ENCODE results near the gene LONP1.

DNA sequence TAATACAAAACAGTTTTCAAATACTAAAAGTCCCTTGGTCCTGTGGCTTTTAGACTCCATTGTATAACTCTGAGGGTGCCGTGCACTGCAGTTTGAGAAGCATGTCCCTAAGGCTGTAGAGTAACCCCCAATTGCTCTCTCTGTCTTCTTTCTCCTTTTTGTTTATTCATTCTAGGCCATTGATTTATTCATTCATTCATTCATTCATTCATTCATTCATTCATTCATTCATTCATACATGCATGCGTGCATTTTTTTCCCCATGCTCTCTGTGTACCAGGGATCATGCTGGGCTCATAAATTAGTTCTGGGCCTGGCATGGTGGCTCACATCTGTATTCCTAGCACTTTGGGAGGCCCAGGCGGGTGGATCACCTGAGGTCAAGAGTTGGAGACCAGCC is 45.3 kb upstream of the LONP1 start:
- TF ChIP-seq REST (IDR thresholded peaks at IDR 0.05; ENCODE audit: low read depth) (no peak), TCF7L2 (IDR thresholded peaks at IDR 0.05; ENCODE audit: borderline replicate concordance, extremely low read depth, insufficient read depth, insufficient read length) (no peak), ATF3 (IDR thresholded peaks at IDR 0.05) (no peak), POLR2AphosphoS5 (IDR thresholded peaks at IDR 0.05; ENCODE audit: low read depth, low read length) (no peak)
- TF ChIP-seq, protein P1, sequence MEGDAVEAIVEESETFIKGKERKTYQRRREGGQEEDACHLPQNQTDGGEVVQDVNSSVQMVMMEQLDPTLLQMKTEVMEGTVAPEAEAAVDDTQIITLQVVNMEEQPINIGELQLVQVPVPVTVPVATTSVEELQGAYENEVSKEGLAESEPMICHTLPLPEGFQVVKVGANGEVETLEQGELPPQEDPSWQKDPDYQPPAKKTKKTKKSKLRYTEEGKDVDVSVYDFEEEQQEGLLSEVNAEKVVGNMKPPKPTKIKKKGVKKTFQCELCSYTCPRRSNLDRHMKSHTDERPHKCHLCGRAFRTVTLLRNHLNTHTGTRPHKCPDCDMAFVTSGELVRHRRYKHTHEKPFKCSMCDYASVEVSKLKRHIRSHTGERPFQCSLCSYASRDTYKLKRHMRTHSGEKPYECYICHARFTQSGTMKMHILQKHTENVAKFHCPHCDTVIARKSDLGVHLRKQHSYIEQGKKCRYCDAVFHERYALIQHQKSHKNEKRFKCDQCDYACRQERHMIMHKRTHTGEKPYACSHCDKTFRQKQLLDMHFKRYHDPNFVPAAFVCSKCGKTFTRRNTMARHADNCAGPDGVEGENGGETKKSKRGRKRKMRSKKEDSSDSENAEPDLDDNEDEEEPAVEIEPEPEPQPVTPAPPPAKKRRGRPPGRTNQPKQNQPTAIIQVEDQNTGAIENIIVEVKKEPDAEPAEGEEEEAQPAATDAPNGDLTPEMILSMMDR (IDR thresholded peaks at IDR 0.05 in 2 of 3, conservative IDR thresholded peaks at IDR 0.05 in 1 of 3; ENCODE audit: borderline replicate concordance in 1 of 3, insufficient read depth in 1 of 3, low read depth in 2 of 3, low read length in 2 of 3) = no peak
